HG02938 (cell line): ENCODE measurements around the gene MAD1L1.
"Not testable (repeated sequence)": the region's sequence is repeated elsewhere in the genome, so short reads cannot be mapped to it uniquely, and the experiment has no call there.

ENCODE experiments used
- ATAC-seq: cut with Tn5 transposase; IDR thresholded peaks from one replicate; pipeline ENCODE4 v1.9.1; 2021; ENCODE audit warnings: mild to moderate bottlenecking, moderate library complexity; ENCODE audit not compliant: unreplicated experiment

Gene MAD1L1

GRCh38 chr7:2232766-2233520 lies at the start of gene MAD1L1:
MAD1L1 (minus strand) TSS chr7:2232945; CDS start chr7:2230133, 2,812 bp downstream.
- peak; percentile 68 for ATAC-seq

GRCh38 chr7:2282185-2282751 lies 49.5 kb upstream of the MAD1L1 start:
- no peak for ATAC-seq

- no peak for ATAC-seq
These were observed 48.8 kb upstream of the MAD1L1 start for GRCh38 chr7:2281541-2281940.

- no peak for ATAC-seq
These were observed 47.7 kb upstream of the MAD1L1 start for GRCh38 chr7:2280424-2280823.

GRCh38 chr7:2279896-2280295 lies 47.2 kb upstream of the MAD1L1 start:
- no peak for ATAC-seq

GRCh38 chr7:2278026-2278425 lies 45.3 kb upstream of the MAD1L1 start:
- no peak for ATAC-seq

GRCh38 chr7:2276107-2276506 lies 43.4 kb upstream of the MAD1L1 start:
- no peak for ATAC-seq

GRCh38 chr7:2275101-2275500 lies 42.4 kb upstream of the MAD1L1 start:
- no peak for ATAC-seq

GRCh38 chr7:2274666-2275065 lies 41.9 kb upstream of the MAD1L1 start:
- ATAC-seq: no peak

GRCh38 chr7:2273866-2274265 lies 41.1 kb upstream of the MAD1L1 start:
- ATAC-seq: no peak

- no peak for ATAC-seq
These were observed 39.3 kb upstream of the MAD1L1 start for GRCh38 chr7:2272031-2272430.

GRCh38 chr7:2271273-2272026 lies 38.7 kb upstream of the MAD1L1 start:
- ATAC-seq: no peak

- no peak for ATAC-seq
These were observed 37.8 kb upstream of the MAD1L1 start for GRCh38 chr7:2270495-2270894.

- no peak for ATAC-seq
These were observed 37.3 kb upstream of the MAD1L1 start for GRCh38 chr7:2269991-2270460.

- ATAC-seq: not testable (repeated sequence)
These were observed 36.6 kb upstream of the MAD1L1 start for GRCh38 chr7:2269089-2269990.

- no peak for ATAC-seq
These were observed 34.2 kb upstream of the MAD1L1 start for GRCh38 chr7:2266911-2267310.

GRCh38 chr7:2264158-2264557 lies 31.4 kb upstream of the MAD1L1 start:
- ATAC-seq: no peak

- ATAC-seq: no peak
These were observed 30.4 kb upstream of the MAD1L1 start for GRCh38 chr7:2263176-2263575.

- no peak for ATAC-seq
These were observed 28.9 kb upstream of the MAD1L1 start for GRCh38 chr7:2261611-2262010.

GRCh38 chr7:2260820-2261219 lies 28.1 kb upstream of the MAD1L1 start:
- no peak for ATAC-seq

GRCh38 chr7:2259480-2259879 lies 26.7 kb upstream of the MAD1L1 start:
- ATAC-seq: no peak
